Thyroid gland (tissue), 4 donors: ENCODE results near the gene OTUD7B.

Experiments used
- CTCF ChIP-seq, 6 experiments: fragments of 200-600 bp in 3 of 6; fragments of 450-650 bp in 3 of 6; sonication (generic) in 3 of 6; IDR thresholded peaks; one replicate each; pipeline ENCODE4 v1.5.1; 2016 to 2019; ENCODE audit warnings: antibody characterized with exemption in 6 of 6, mild to moderate bottlenecking in 2 of 6, inconsistent platforms in 1 of 6, moderate library complexity in 1 of 6
- POLR2A ChIP-seq, 2 donors: fragments of 450-650 bp; IDR thresholded peaks; one replicate each; pipeline ENCODE4 v1.6.1; 2017; ENCODE audit warnings: antibody characterized with exemption in 2 of 2, mild to moderate bottlenecking in 2 of 2, moderate library complexity in 1 of 2

- TF ChIP-seq CTCF (IDR thresholded peaks at IDR 0.05) (no peak), POLR2A (IDR thresholded peaks at IDR 0.05) (no peak)
Observed at GRCh38 chr1:149979245-149979971, 31.1 kb downstream of the OTUD7B start.
